Fibroblast of villous mesenchyme (primary cell): Measurements from ENCODE around the gene RSPH9. TPM values are rescaled to one million over a fixed set of nuclear protein-coding genes. Genes with fewer than 3 reads are reported as not detected.

Experiments
- DNase-seq: peaks from one replicate; pipeline ENCODE4 v3.0.0-alpha.2; 2010; ENCODE audit warnings: low read depth
- H3K4me3 ChIP-seq: 2 replicates; pipeline ENCODE4 v1.5.1; 2011; ENCODE audit warnings: low read depth, mild to moderate bottlenecking, low read length
- CTCF ChIP-seq: IDR thresholded peaks from 2 replicates; pipeline ENCODE4 v1.5.1; 2012; ENCODE audit warnings: low read depth, mild to moderate bottlenecking, low read length; ENCODE audit not compliant: insufficient read depth
- total RNA-seq: library from RNA; depleted of rRNA; stranded (reverse); fragments of >200 nt; gene quantifications from 2 replicates; pipeline ENCODE4 v1.2.3, GENCODE V29; 2012

RSPH9 gene
- total RNA-seq, 1 donor: 0.86 TPM

GRCh38 chr6:43706788-43707187 lies 62.0 kb downstream of the RSPH9 start:
- H3K4me3 ChIP-seq: no peak overlapping the region
- DNase-seq: peak; percentile 84
- no peak for TF ChIP-seq CTCF

- no peak for TF ChIP-seq CTCF
- H3K4me3 ChIP-seq: no peak overlapping the region
These were observed 62.4 kb downstream of the RSPH9 start for GRCh38 chr6:43707269-43707668.

GRCh38 chr6:43707767-43708166 lies 62.9 kb downstream of the RSPH9 start:
- H3K4me3 ChIP-seq: no peak overlapping the region
- DNase-seq: no peak
- TF ChIP-seq CTCF: no peak

More at GRCh38 chr6:43707269-43707668, 62.4 kb downstream of the RSPH9 start:
- DNase-seq: no peak

- peak overlapping the region; percentile 22 for H3K4me3 ChIP-seq
These were observed 64.2 kb downstream of the RSPH9 start for GRCh38 chr6:43708860-43709653.

GRCh38 chr6:43709654-43710303 lies 64.9 kb downstream of the RSPH9 start:
- peak overlapping the region; percentile 22 for H3K4me3 ChIP-seq
- no peak for TF ChIP-seq CTCF
- DNase-seq: peak; percentile 77

More at GRCh38 chr6:43708860-43709653, 64.2 kb downstream of the RSPH9 start:
- no peak for TF ChIP-seq CTCF
- DNase-seq: peak; percentile 97

GRCh38 chr6:43710576-43710975 lies 65.7 kb downstream of the RSPH9 start:
- no peak overlapping the region for H3K4me3 ChIP-seq
- TF ChIP-seq CTCF: no peak
- no peak for DNase-seq
